GM06990 (cell line): ENCODE measurements around the gene PLA2R1.

Experiments used
- DNase-seq: peaks from one replicate; pipeline ENCODE4 v3.0.0-alpha.2; 2011; ENCODE audit not compliant: insufficient read length; ENCODE audit errors: extremely low read depth
- H3K27me3 ChIP-seq: replicated peaks from 2 replicates; pipeline ENCODE4 v1.6.0; 2011; ENCODE audit warnings: low read length; ENCODE audit not compliant: control insufficient read depth, insufficient read depth
- H3K36me3 ChIP-seq: 2 replicates; pipeline ENCODE4 v1.5.1; 2011; ENCODE audit warnings: low read length; ENCODE audit not compliant: control insufficient read depth, insufficient read depth
- H3K4me3 ChIP-seq: replicated peaks from 2 replicates; pipeline ENCODE4 v1.5.1; 2011; ENCODE audit warnings: low read depth, mild to moderate bottlenecking, control low read depth, low read length
- CTCF ChIP-seq: IDR thresholded peaks from 2 replicates; pipeline ENCODE4 v1.5.1; 2011; ENCODE audit warnings: low read length, control low read depth, mild to moderate bottlenecking, inconsistent platforms; ENCODE audit not compliant: insufficient read depth, poor library complexity, severe bottlenecking

Gene PLA2R1

GRCh38 chr2:160105366-160105765, 43.0 kb upstream of the PLA2R1 start:
- no peak for DNase-seq
- no peaks in the 10 kb centered on the region for H3K36me3 ChIP-seq
- no peak for TF ChIP-seq CTCF

DNA sequence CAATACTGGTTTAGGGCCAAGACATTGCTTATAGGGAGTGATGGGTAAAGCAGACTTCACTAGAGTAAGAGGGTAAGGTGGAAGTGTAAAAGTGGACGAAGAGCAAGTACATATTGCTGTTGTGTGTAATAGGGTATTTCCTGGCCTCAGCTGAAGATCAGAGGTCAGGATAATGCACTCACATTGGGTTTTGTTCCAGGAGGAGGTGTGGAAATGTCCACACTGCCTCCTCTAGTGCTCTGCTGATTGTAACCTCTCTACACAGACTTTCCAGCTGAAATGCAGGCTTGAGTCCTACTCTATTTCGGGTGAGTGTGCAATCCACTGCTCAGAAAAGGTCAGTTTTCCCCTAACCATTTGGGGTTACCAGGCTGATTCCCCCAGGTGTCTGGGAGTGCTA, 41.7 kb upstream of the PLA2R1 start:
- Histone ChIP-seq H3K4me3 (no peak overlapping the region), H3K36me3 (no peaks in the 10 kb centered on the region), H3K27me3 (no peaks in the 10 kb centered on the region; the same call in none of the 2 replicates)
- no peak for TF ChIP-seq CTCF
- no peak for DNase-seq

More at GRCh38 chr2:160105366-160105765, 43.0 kb upstream of the PLA2R1 start:
- no peak overlapping the region for H3K4me3 ChIP-seq
- no peaks in the 10 kb centered on the region; the same call in none of the 2 replicates for H3K27me3 ChIP-seq

DNA sequence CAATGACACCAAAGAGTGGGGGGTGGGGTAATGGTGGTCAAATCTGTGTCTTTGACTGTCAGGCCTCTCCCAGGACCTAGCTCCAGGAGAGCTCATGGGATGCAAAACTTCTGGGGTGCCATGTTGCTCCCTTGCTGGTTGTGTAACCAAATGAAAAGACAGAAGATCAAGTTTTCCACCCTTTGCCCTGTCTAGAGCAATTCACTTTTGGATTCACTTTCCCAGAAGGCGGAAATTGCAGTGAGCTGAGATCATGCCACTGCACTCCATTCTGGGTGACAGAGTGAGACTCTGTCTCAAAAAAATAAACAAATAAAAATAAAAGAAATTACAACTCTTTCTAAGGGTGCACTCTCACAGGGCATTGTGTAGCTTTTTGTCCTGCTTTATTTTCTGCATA, 34.9 kb upstream of the PLA2R1 start:
- H3K27me3 ChIP-seq: no peaks in the 10 kb centered on the region
- TF ChIP-seq CTCF: no peak
- no peaks in the 10 kb centered on the region for H3K36me3 ChIP-seq
- no peak overlapping the region for H3K4me3 ChIP-seq
- DNase-seq: no peak

DNA sequence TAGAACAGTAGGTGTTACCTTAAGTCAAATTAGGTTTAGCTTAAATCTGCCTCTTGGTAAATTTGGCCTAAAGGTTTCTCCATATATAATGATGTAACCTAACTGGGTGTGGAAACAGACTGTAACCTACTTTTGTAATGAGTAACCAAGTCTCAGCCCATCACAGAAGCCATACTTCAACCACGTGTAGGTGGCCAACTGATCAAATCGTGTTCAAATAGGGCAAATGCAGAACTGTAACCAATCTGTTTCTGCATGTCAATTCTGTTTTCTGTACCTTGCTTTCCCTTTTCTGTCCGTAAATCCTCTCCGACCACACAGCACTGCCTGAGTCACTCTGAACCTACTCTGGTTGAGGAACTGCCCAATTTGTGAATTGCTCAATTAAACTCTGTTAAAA, 34.0 kb upstream of the PLA2R1 start:
- no peak for TF ChIP-seq CTCF

GRCh38 chr2:160092445-160092844, 30.0 kb upstream of the PLA2R1 start:
- H3K27me3 ChIP-seq: no peaks in the 10 kb centered on the region
- TF ChIP-seq CTCF: no peak
- no peak for DNase-seq
- H3K4me3 ChIP-seq: no peak overlapping the region
- H3K36me3 ChIP-seq: no peaks in the 10 kb centered on the region

More for the DNA sequence above, 34.0 kb upstream of the PLA2R1 start:
- peak; percentile 20 for DNase-seq
- no peak overlapping the region for H3K4me3 ChIP-seq
- H3K27me3 ChIP-seq: no peaks in the 10 kb centered on the region
- no peaks in the 10 kb centered on the region for H3K36me3 ChIP-seq

DNA sequence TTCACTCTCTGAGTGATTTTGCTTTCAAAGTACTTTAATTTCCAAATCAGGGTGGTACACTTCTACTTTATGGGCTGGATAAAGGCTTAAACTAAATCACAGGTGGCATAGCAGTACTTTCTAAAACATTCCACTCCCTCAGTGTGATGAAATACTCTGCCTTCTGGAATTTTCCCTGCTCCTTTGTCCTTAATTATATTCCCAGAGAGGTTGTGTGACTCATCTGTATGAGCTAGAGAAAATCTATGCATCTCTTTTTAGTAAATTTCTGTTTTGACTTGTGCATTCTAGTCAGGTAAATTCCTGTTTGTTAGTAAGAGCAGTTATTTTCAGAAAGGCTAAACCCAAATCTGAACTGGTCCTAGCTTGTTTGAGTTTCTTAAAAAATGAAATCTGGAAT, 29.0 kb upstream of the PLA2R1 start:
- no peak for TF ChIP-seq CTCF
- no peak for DNase-seq
- no peak overlapping the region for H3K4me3 ChIP-seq
- no peaks in the 10 kb centered on the region for H3K27me3 ChIP-seq
- H3K36me3 ChIP-seq: no peaks in the 10 kb centered on the region
